ENCODE results near the gene SLC35A3. TPM values are rescaled to one million over a fixed set of nuclear protein-coding genes. Genes with fewer than 3 reads are reported as not detected.

SLC35A3 gene
- total and polyA plus RNA-seq, 12 donors: 3.2 to 9.4 (median 8.0) TPM

DNA sequence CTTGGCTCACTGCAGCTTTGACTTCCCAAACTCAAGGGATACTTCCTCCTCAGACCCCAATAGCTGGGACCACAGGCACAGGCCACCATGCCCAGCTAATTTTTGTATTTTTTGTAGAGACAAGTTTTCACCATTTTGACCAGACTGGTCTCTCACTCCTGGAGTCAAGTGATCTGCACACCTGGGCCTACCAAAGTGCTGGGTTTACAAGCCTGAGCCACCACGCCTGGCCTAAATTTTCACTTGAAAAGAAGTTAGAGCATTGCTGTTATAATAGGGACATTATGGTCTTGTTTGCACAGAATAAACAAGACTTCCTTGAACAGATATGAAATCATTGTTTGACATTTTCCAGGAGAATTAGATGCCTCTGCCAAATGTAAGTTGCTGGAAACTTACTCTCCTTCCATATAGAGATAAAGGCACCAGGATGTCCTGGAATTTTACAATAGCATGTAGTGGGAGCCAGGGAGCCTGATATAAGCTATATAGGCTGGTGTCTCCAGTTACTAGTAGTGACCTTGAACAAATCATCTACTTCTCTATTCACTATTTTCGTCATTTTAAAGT lies 16.9 kb downstream of the SLC35A3 start:
- Histone ChIP-seq H3K4me1 (peaks cover 0 to 13% (median 0%) of the 10 kb centered on the region in 9 donors), H3K27ac (peak overlapping the region in 4 of 10 donors; percentile 11 to 51 (median 20))
- ATAC-seq: peak in 3 of 8 donors; percentile 20 to 42 (median 39)

GRCh38 chr1:99988210-99988765 lies 18.5 kb downstream of the SLC35A3 start:
- H3K36me3 ChIP-seq: peaks cover 0 to 25% (median 10%) of the 10 kb centered on the region in 9 donors
- H3K27me3 ChIP-seq: no peaks in the 10 kb centered on the region
- intact Hi-C loops (cut with DNase I): no loop called here
- H3K9me3 ChIP-seq: peaks cover 0 to 45% (median 16%) of the 10 kb centered on the region in 11 donors
- no peak for ATAC-seq
- no peak overlapping the region for H3K4me3 ChIP-seq
- TF ChIP-seq, protein P1, sequence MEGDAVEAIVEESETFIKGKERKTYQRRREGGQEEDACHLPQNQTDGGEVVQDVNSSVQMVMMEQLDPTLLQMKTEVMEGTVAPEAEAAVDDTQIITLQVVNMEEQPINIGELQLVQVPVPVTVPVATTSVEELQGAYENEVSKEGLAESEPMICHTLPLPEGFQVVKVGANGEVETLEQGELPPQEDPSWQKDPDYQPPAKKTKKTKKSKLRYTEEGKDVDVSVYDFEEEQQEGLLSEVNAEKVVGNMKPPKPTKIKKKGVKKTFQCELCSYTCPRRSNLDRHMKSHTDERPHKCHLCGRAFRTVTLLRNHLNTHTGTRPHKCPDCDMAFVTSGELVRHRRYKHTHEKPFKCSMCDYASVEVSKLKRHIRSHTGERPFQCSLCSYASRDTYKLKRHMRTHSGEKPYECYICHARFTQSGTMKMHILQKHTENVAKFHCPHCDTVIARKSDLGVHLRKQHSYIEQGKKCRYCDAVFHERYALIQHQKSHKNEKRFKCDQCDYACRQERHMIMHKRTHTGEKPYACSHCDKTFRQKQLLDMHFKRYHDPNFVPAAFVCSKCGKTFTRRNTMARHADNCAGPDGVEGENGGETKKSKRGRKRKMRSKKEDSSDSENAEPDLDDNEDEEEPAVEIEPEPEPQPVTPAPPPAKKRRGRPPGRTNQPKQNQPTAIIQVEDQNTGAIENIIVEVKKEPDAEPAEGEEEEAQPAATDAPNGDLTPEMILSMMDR (IDR thresholded peaks at IDR 0.05): no peak
- no peak for DNase-seq
- H3K4me1 ChIP-seq: peaks cover 0 to 13% (median 0%) of the 10 kb centered on the region in 9 donors
- 85 to 91% methylated on average over 1 of the region's 1 CpG for WGBS, 2 donors
- no peak overlapping the region for H3K27ac ChIP-seq

More for the DNA sequence above, 16.9 kb downstream of the SLC35A3 start:
- Histone ChIP-seq H3K27me3 (no peaks in the 10 kb centered on the region), H3K36me3 (peaks cover 0 to 12% (median 4%) of the 10 kb centered on the region in 9 donors), H3K9me3 (peaks cover 0 to 30% (median 3%) of the 10 kb centered on the region in 11 donors), H3K4me3 (no peak overlapping the region)
- DNase-seq: no peak
- TF ChIP-seq, protein P1 (IDR thresholded peaks at IDR 0.05): no peak
- intact Hi-C loops (cut with DNase I): no loop called here
- WGBS, 2 donors: 70 to 76% methylated on average over 2 of the region's 2 CpGs

DNA sequence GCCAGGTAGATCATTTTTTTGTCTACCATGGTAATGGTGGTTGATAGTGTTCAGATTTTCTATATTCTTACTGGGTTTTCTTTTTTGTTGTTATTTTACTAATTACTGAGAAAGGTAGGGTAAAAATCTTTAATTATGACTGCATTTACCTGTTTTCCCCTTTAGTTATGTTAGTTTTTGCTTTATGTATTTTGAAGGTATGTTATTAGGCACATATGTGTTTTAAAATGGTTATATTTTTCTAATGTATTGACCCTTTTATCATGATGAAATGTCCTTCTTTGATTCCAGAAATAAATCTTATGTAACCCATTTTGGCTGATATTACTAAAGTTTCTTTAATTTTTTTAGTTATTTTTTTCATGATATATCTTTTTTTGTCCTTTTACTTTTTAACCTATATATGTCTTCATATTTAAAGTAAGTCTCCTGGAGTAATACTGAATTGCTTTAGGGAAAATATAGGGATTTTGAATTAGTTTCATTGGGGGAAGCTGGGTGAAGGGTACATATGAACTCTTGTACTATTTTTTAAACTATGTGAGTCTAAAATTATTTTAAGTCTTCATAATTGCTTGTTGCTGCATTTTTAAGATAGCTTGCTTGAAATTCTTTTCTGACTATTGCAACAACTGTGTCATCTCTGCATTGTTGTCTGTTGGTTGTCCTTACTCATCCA lies 22.4 kb downstream of the SLC35A3 start:
- DNase-seq (no peak), ATAC-seq (no peak)
- intact Hi-C loops (cut with DNase I): no loop called here
- H3K27me3 ChIP-seq: no peaks in the 10 kb centered on the region
- H3K27ac ChIP-seq: no peak overlapping the region
- TF ChIP-seq, protein P1 (IDR thresholded peaks at IDR 0.05): no peak
- peaks cover 0 to under 1% (median 0%) of the 10 kb centered on the region in 9 donors for H3K4me1 ChIP-seq
- H3K9me3 ChIP-seq: peaks cover 0 to 26% (median 17%) of the 10 kb centered on the region in 11 donors
- peaks cover 0 to 47% (median 14%) of the 10 kb centered on the region in 9 donors for H3K36me3 ChIP-seq
- no peak overlapping the region for H3K4me3 ChIP-seq

DNA sequence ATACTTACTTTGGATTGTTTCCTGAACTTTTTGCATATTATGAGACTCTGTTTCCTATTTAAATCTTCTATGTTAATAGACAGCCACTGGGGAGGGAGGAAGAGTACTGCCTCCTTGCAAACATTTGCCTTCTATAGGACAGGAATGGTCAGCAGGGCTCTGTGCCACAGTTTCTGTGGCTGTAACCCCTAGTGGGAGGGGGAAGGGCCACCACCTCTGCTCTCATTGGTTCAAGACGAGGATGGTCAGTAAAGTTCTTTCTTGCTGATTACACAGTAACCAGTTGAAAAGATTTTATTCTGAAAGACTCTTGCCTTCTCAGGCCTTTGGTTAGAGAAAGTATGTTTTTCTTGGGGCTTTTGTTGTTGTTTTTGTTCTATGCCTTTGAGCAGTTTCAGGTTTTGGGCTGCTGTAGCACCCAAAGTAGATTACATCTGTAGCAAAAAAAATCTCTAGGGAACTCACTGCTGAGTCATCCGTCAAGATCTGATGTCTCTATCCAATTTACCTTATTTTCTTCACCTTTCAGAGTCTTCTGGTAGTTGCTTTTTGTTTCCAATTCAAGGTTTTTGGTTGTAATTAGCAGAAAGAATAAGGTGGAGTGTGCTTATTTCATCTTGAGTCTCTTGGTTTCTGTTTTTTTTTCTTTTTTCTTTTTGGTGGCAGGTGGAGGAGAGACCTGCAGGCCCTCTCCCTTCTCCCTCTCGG lies 23.1 kb downstream of the SLC35A3 start:
- Histone ChIP-seq H3K9me3 (peaks cover 0 to 26% (median 17%) of the 10 kb centered on the region in 11 donors), H3K27me3 (no peaks in the 10 kb centered on the region), H3K27ac (no peak overlapping the region), H3K4me1 (no peaks in the 10 kb centered on the region), H3K36me3 (peaks cover 0 to 47% (median 14%) of the 10 kb centered on the region in 9 donors), H3K4me3 (no peak overlapping the region)
- 74 to 97% methylated on average over 3 of the region's 3 CpGs for WGBS, 2 donors
- intact Hi-C loops (cut with DNase I): no loop called here
- TF ChIP-seq, protein P1 (IDR thresholded peaks at IDR 0.05): no peak
- DNase-seq: no peak
- ATAC-seq: no peak

Data from heart right ventricle (tissue), 16 donors.